GM23338 (cell line): ENCODE measurements around the gene ENTPD6. TPM values are rescaled to one million over a fixed set of nuclear protein-coding genes. Genes with fewer than 3 reads are reported as not detected.

Source experiments
- ATAC-seq: fragments of 200-7000 bp; cut with Tn5 transposase; 3 replicates; pipeline ENCODE4 v1.9.1; 2020
- DNase-seq: peaks from one replicate; pipeline ENCODE4 v3.0.0-alpha.2; 2015; ENCODE audit warnings: low spot score
- H2AFZ ChIP-seq: fragments of 200-600 bp; sonication (generic); 2 replicates; pipeline ENCODE4 v1.8.0; 2016; ENCODE audit warnings: antibody characterized with exemption, mild to moderate bottlenecking, moderate library complexity
- H3F3A ChIP-seq: fragments of 200-600 bp; sonication (generic); replicated peaks from 2 replicates; pipeline ENCODE4 v1.8.0; 2017; ENCODE audit warnings: antibody characterized with exemption, mixed run types, low read depth
- H3K27ac ChIP-seq: fragments of 200-600 bp; sonication (generic); 2 replicates; pipeline ENCODE4 v1.6.1; 2016; ENCODE audit warnings: low read depth
- H3K27me3 ChIP-seq: fragments of 200-600 bp; sonication (generic); 2 replicates; pipeline ENCODE4 v1.8.0; 2016; ENCODE audit warnings: mild to moderate bottlenecking, mixed run types, moderate library complexity; ENCODE audit not compliant: insufficient read depth
- H3K36me3 ChIP-seq: fragments of 200-600 bp; sonication (generic); 2 replicates; pipeline ENCODE4 v1.8.0; 2016; ENCODE audit warnings: mild to moderate bottlenecking; ENCODE audit not compliant: insufficient read depth
- H3K4me1 ChIP-seq: fragments of 200-600 bp; sonication (generic); 2 replicates; pipeline ENCODE4 v1.8.0; 2016; ENCODE audit warnings: mild to moderate bottlenecking, moderate library complexity; ENCODE audit not compliant: insufficient read depth
- H3K4me2 ChIP-seq: fragments of 200-600 bp; sonication (generic); 2 replicates; pipeline ENCODE4 v1.7.1; 2017; ENCODE audit warnings: mixed run types
- H3K4me3 ChIP-seq: fragments of 200-600 bp; sonication (generic); 2 replicates; pipeline ENCODE4 v1.6.1; 2016; ENCODE audit warnings: mixed run types
- H3K79me2 ChIP-seq: fragments of 200-600 bp; sonication (generic); replicated peaks from 2 replicates; pipeline ENCODE4 v1.8.0; 2017; ENCODE audit warnings: mild to moderate bottlenecking; ENCODE audit not compliant: insufficient read depth
- H3K9me2 ChIP-seq: fragments of 200-600 bp; sonication (generic); 2 replicates; pipeline ENCODE4 v1.8.0; 2017; ENCODE audit not compliant: insufficient read depth
- H4K20me1 ChIP-seq: fragments of 200-600 bp; sonication (generic); replicated peaks from 2 replicates; pipeline ENCODE4 v1.8.0; 2017; ENCODE audit warnings: mild to moderate bottlenecking; ENCODE audit not compliant: insufficient read depth
- H3K27ac Mint-ChIP-seq: 2 replicates; pipeline ENCODE4 v1.8.0; 2020; ENCODE audit warnings: inconsistent platforms, mild to moderate bottlenecking, moderate library complexity, mixed read lengths
- H3K27me3 Mint-ChIP-seq: 3 replicates; pipeline ENCODE4 v1.8.0; 2022; ENCODE audit warnings: low read depth, mild to moderate bottlenecking, moderate library complexity, mixed read lengths, inconsistent platforms; ENCODE audit not compliant: insufficient read depth, poor library complexity
- H3K36me3 Mint-ChIP-seq: 3 replicates; pipeline ENCODE4 v1.8.0; 2021; ENCODE audit warnings: low read depth, mild to moderate bottlenecking, inconsistent platforms, moderate library complexity, mixed read lengths
- H3K4me1 Mint-ChIP-seq: 3 replicates; pipeline ENCODE4 v1.8.0; 2020; ENCODE audit warnings: mild to moderate bottlenecking, inconsistent platforms, mixed read lengths
- H3K4me3 Mint-ChIP-seq: 3 replicates; pipeline ENCODE4 v1.8.0; 2021; ENCODE audit warnings: moderate library complexity, mild to moderate bottlenecking, inconsistent platforms, mixed read lengths
- H3K9me3 Mint-ChIP-seq: 3 replicates; pipeline ENCODE4 v1.8.0; 2020; ENCODE audit warnings: moderate library complexity, mild to moderate bottlenecking, inconsistent platforms, mixed read lengths
- CREB1 ChIP-seq: fragments of 250-450 bp; sonication (Bioruptor Pico); IDR thresholded peaks from 2 replicates; pipeline ENCODE4 v1.5.0; 2020; ENCODE audit warnings: low read depth, mild to moderate bottlenecking, moderate library complexity
- EZH2 ChIP-seq: fragments of 200-600 bp; sonication (generic); IDR thresholded peaks from one replicate; pipeline ENCODE4 v1.8.0; 2017; ENCODE audit warnings: antibody characterized with exemption, mild to moderate bottlenecking, low read depth; ENCODE audit not compliant: unreplicated experiment
- EZH2phosphoT487 ChIP-seq: fragments of 200-600 bp; sonication (generic); IDR thresholded peaks from one replicate; pipeline ENCODE4 v1.8.1; 2018; ENCODE audit warnings: antibody characterized with exemption; ENCODE audit not compliant: unreplicated experiment
- JUNB ChIP-seq: IDR thresholded peaks from one replicate; pipeline ENCODE4 v1.6.1; 2016; ENCODE audit warnings: antibody characterized with exemption; ENCODE audit not compliant: unreplicated experiment
- NANOG ChIP-seq: IDR thresholded peaks from 2 replicates; pipeline ENCODE4 v1.6.1; 2016; ENCODE audit warnings: antibody characterized with exemption, borderline replicate concordance
- ZNF114 ChIP-seq: fragments of 250-450 bp; sonication (Bioruptor Pico); IDR thresholded peaks from 2 replicates; pipeline ENCODE4 v1.5.0; 2020; ENCODE audit warnings: mild to moderate bottlenecking, moderate library complexity
- ZNF331 ChIP-seq: fragments of 250-450 bp; sonication (Bioruptor Pico); IDR thresholded peaks from 2 replicates; pipeline ENCODE4 v1.5.0; 2020; ENCODE audit warnings: low read depth, mild to moderate bottlenecking, moderate library complexity
- polyA plus RNA-seq: library from polyadenylated mRNA; unstranded; fragments of >200 nt; fragmentation: Nextera tagmentation; extraction: Ambion mirVana; gene quantifications from 2 replicates; pipeline ENCODE4 v1.2.1, GENCODE V29; 2016
- total RNA-seq: library from RNA; depleted of rRNA; stranded (reverse); fragments of >200 nt; shearing (Covaris generic); gene quantifications from 2 replicates; pipeline ENCODE4 v1.2.3, GENCODE V29; 2014
- TF ChIP-seq, protein P1 (sequence below), 2 experiments: fragments of 200-600 bp in 1 of 2; sonication (generic) in 1 of 2; conservative IDR thresholded peaks; 2 replicates each; pipeline versions ENCODE4 v1.5.1 to v1.6.1; 2016 to 2017; ENCODE audit warnings: antibody characterized with exemption in 2 of 2, low read depth in 2 of 2, mild to moderate bottlenecking in 2 of 2, moderate library complexity in 1 of 2
- TF ChIP-seq, protein P2 (sequence below): fragments of 250-450 bp; sonication (Bioruptor Pico); IDR thresholded peaks from 2 replicates; pipeline ENCODE4 v1.5.0; 2020; ENCODE audit warnings: mild to moderate bottlenecking, moderate library complexity
- TF ChIP-seq, protein P3 (sequence below): IDR thresholded peaks from one replicate; pipeline ENCODE4 v1.6.1; 2018; ENCODE audit warnings: antibody characterized with exemption; ENCODE audit not compliant: unreplicated experiment
- TF ChIP-seq, protein P4 (sequence below): IDR thresholded peaks from 2 replicates; pipeline ENCODE4 v1.6.1; 2016; ENCODE audit warnings: antibody characterized with exemption

Gene ENTPD6
- total and polyA plus RNA-seq, 2 experiments from 2014 or later, result 19.3 to 45.9 TPM

- no peaks in the 10 kb centered on the region for H3K36me3 ChIP-seq
- H3F3A ChIP-seq, result no peaks in the 10 kb centered on the region
- H3K27me3 Mint-ChIP-seq, result peaks cover 7% of the 10 kb centered on the region
- H3K4me3 ChIP-seq, result no peak overlapping the region
- no peak for TF ChIP-seq ZNF331
- TF ChIP-seq EZH2phosphoT487, result no peak
- TF ChIP-seq JUNB, result no peak
- TF ChIP-seq, protein P1, sequence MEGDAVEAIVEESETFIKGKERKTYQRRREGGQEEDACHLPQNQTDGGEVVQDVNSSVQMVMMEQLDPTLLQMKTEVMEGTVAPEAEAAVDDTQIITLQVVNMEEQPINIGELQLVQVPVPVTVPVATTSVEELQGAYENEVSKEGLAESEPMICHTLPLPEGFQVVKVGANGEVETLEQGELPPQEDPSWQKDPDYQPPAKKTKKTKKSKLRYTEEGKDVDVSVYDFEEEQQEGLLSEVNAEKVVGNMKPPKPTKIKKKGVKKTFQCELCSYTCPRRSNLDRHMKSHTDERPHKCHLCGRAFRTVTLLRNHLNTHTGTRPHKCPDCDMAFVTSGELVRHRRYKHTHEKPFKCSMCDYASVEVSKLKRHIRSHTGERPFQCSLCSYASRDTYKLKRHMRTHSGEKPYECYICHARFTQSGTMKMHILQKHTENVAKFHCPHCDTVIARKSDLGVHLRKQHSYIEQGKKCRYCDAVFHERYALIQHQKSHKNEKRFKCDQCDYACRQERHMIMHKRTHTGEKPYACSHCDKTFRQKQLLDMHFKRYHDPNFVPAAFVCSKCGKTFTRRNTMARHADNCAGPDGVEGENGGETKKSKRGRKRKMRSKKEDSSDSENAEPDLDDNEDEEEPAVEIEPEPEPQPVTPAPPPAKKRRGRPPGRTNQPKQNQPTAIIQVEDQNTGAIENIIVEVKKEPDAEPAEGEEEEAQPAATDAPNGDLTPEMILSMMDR (conservative IDR thresholded peaks at IDR 0.05; ENCODE audit: low read depth in 2 of 2), result no peak
- no peak for TF ChIP-seq NANOG
- TF ChIP-seq, protein P2, sequence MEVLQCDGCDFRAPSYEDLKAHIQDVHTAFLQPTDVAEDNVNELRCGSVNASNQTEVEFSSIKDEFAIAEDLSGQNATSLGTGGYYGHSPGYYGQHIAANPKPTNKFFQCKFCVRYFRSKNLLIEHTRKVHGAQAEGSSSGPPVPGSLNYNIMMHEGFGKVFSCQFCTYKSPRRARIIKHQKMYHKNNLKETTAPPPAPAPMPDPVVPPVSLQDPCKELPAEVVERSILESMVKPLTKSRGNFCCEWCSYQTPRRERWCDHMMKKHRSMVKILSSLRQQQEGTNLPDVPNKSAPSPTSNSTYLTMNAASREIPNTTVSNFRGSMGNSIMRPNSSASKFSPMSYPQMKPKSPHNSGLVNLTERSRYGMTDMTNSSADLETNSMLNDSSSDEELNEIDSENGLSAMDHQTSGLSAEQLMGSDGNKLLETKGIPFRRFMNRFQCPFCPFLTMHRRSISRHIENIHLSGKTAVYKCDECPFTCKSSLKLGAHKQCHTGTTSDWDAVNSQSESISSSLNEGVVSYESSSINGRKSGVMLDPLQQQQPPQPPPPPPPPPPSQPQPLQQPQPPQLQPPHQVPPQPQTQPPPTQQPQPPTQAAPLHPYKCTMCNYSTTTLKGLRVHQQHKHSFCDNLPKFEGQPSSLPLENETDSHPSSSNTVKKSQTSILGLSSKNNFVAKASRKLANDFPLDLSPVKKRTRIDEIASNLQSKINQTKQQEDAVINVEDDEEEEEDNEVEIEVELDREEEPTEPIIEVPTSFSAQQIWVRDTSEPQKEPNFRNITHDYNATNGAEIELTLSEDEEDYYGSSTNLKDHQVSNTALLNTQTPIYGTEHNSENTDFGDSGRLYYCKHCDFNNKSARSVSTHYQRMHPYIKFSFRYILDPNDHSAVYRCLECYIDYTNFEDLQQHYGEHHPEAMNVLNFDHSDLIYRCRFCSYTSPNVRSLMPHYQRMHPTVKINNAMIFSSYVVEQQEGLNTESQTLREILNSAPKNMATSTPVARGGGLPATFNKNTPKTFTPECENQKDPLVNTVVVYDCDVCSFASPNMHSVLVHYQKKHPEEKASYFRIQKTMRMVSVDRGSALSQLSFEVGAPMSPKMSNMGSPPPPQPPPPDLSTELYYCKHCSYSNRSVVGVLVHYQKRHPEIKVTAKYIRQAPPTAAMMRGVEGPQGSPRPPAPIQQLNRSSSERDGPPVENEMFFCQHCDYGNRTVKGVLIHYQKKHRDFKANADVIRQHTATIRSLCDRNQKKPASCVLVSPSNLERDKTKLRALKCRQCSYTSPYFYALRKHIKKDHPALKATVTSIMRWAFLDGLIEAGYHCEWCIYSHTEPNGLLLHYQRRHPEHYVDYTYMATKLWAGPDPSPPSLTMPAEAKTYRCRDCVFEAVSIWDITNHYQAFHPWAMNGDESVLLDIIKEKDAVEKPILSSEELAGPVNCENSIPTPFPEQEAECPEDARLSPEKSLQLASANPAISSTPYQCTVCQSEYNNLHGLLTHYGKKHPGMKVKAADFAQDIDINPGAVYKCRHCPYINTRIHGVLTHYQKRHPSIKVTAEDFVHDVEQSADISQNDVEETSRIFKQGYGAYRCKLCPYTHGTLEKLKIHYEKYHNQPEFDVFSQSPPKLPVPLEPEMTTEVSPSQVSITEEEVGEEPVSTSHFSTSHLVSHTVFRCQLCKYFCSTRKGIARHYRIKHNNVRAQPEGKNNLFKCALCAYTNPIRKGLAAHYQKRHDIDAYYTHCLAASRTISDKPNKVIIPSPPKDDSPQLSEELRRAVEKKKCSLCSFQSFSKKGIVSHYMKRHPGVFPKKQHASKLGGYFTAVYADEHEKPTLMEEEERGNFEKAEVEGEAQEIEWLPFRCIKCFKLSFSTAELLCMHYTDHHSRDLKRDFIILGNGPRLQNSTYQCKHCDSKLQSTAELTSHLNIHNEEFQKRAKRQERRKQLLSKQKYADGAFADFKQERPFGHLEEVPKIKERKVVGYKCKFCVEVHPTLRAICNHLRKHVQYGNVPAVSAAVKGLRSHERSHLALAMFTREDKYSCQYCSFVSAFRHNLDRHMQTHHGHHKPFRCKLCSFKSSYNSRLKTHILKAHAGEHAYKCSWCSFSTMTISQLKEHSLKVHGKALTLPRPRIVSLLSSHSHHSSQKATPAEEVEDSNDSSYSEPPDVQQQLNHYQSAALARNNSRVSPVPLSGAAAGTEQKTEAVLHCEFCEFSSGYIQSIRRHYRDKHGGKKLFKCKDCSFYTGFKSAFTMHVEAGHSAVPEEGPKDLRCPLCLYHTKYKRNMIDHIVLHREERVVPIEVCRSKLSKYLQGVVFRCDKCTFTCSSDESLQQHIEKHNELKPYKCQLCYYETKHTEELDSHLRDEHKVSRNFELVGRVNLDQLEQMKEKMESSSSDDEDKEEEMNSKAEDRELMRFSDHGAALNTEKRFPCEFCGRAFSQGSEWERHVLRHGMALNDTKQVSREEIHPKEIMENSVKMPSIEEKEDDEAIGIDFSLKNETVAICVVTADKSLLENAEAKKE (CRISPR knock-in tag), result no peak
- no peak for TF ChIP-seq ZNF114 (CRISPR knock-in tag)
- TF ChIP-seq, protein P3, sequence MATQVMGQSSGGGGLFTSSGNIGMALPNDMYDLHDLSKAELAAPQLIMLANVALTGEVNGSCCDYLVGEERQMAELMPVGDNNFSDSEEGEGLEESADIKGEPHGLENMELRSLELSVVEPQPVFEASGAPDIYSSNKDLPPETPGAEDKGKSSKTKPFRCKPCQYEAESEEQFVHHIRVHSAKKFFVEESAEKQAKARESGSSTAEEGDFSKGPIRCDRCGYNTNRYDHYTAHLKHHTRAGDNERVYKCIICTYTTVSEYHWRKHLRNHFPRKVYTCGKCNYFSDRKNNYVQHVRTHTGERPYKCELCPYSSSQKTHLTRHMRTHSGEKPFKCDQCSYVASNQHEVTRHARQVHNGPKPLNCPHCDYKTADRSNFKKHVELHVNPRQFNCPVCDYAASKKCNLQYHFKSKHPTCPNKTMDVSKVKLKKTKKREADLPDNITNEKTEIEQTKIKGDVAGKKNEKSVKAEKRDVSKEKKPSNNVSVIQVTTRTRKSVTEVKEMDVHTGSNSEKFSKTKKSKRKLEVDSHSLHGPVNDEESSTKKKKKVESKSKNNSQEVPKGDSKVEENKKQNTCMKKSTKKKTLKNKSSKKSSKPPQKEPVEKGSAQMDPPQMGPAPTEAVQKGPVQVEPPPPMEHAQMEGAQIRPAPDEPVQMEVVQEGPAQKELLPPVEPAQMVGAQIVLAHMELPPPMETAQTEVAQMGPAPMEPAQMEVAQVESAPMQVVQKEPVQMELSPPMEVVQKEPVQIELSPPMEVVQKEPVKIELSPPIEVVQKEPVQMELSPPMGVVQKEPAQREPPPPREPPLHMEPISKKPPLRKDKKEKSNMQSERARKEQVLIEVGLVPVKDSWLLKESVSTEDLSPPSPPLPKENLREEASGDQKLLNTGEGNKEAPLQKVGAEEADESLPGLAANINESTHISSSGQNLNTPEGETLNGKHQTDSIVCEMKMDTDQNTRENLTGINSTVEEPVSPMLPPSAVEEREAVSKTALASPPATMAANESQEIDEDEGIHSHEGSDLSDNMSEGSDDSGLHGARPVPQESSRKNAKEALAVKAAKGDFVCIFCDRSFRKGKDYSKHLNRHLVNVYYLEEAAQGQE, result no peak
- no peak for TF ChIP-seq CREB1 (CRISPR knock-in tag)
- no peak for TF ChIP-seq EZH2
- TF ChIP-seq, protein P4, sequence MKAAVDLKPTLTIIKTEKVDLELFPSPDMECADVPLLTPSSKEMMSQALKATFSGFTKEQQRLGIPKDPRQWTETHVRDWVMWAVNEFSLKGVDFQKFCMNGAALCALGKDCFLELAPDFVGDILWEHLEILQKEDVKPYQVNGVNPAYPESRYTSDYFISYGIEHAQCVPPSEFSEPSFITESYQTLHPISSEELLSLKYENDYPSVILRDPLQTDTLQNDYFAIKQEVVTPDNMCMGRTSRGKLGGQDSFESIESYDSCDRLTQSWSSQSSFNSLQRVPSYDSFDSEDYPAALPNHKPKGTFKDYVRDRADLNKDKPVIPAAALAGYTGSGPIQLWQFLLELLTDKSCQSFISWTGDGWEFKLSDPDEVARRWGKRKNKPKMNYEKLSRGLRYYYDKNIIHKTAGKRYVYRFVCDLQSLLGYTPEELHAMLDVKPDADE, result no peak
- H2AFZ ChIP-seq, result no peak overlapping the region
- H3K4me1 ChIP-seq, result no peaks in the 10 kb centered on the region
- H3K4me2 ChIP-seq, result no peak overlapping the region
- H3K36me3 Mint-ChIP-seq, result no peaks in the 10 kb centered on the region; the same call in 1 of the 3 replicates
- H3K27me3 ChIP-seq, result no peaks in the 10 kb centered on the region
- H3K4me3 Mint-ChIP-seq, result no peak overlapping the region
- H3K27ac Mint-ChIP-seq, result no peak overlapping the region
- H3K9me2 ChIP-seq, result no peaks in the 10 kb centered on the region
- no peaks in the 10 kb centered on the region for H3K9me3 Mint-ChIP-seq
- no peaks in the 10 kb centered on the region for H4K20me1 ChIP-seq
- no peaks in the 10 kb centered on the region for H3K79me2 ChIP-seq
- ATAC-seq (no peak), DNase-seq (no peak)
- H3K4me1 Mint-ChIP-seq, result peaks cover 7% of the 10 kb centered on the region
- no peak overlapping the region for H3K27ac ChIP-seq
Observed at GRCh38 chr20:25220810-25221591, 25.5 kb downstream of the ENTPD6 start.
